ENCODE measurements around the gene LMF1.

Gene LMF1

GRCh38 chr16:984736-985636 lies 14.2 kb upstream of the LMF1 start:
- no peak for DNase-seq

DNA sequence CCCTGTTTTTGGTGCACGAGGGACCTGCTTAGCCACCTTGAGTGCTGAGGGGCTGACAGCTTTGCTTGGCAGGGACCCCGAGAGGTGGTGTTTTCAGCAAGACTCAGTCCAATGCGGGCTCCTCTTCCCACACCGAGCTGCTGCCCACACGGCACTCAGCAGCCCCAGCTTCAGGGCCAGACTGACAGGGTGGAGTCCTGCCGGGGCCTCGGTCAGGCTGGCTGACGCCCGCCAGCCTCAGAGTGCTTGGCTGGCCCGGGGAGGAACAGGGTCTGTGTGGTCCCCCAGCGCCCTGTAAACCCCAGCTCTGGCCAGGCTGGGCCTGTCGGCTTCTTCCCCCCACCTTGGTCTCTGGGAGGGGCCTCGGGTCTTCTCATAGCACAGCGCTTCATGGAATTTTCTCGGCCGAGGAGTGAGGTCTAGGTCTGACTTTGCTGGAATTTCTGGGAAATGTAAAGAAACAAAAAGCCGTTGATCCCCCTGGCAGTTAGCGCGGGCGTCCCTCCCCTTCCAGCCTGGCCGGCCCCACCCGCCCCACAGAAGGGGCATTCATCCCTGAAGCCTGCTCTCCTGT lies 13.4 kb upstream of the LMF1 start:
- DNase-seq = no peak

DNA sequence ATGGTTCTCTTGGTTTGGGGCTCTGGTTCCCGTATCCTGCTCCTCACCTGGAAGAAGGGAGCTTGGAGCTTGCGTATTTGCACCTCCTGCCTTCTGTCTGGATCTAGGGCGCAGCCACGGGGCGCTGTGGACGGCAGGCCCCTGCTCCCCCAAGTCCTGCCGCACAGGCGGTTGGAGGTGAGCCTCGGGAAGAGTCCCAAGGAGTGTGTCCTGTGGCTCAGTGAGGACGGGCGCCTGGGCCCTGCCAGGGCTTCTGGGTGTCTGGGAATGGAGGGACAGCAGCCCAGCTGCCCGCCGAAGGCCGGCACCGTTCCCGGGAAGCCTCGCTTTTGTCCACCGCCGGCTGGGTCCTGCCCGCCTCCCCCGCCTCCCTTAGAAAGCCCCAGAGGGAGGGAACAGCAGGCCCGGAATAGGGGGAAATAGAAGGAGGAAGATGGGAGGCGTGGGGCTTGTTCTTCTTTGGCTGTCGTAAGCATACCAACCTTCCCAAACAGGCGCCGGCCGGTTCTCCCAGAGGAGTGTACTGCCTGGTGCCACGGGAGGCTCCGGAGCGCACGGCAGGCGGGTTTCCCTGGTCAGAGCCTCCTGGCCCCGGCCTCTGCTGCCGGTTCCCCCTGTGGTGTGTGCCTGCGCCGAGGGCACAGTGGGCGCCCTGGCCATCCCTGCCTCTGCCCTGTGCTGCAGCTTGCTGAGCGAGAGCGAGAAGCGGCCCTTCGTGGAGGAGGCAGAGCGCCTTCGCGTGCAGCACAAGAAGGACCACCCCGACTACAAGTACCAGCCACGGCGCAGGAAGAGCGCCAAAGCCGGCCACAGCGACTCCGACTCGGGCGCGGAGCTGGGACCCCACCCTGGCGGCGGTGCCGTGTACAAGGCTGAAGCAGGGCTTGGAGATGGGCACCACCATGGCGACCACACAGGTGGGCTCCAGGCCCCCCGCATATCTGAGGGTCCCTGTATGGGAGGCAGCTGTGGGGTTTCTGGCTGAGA lies 12.6 kb upstream of the LMF1 start:
- no peak for DNase-seq

GRCh38 chr16:982145-983043 lies 11.6 kb upstream of the LMF1 start:
- no peak for DNase-seq

DNA sequence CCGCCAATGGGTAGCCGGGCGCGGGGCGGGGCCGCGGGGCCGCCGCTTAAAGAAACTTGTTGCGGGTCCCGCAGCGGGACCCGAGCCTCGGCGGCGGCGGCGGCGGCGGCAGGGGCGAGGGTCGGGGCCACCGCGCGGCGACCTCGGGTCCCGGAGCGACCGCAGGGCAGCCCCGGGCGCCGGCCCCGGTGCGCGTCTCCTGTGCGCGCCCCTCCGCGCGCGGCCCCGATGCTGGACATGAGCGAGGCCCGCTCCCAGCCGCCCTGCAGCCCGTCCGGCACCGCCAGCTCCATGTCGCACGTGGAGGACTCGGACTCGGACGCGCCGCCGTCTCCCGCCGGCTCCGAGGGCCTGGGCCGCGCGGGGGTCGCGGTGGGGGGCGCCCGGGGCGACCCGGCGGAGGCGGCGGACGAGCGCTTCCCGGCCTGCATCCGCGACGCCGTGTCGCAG lies 10.9 kb upstream of the LMF1 start, which contains the start of gene SOX8:
Gene SOX8, plus strand, starts transcription at position 76 of the 450 bp plus-strand sequence. Its CDS starts 153 bp downstream, at position 229.
- no peak for DNase-seq

DNA sequence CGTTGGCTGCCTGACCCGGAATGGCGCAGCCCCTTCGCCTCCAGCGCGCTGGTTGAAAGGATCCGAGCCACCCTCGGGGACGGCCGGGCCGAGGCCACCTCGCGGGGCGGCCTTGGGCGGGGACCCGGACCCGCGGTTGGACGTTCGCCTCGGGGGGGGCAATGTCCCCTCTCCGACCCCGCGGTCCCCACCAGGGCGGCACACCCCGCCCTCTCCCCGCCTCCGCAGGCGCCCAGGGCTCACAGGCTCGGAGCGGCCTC lies 9.7 kb upstream of the LMF1 start:
- DNase-seq = no peak

GRCh38 chr16:979859-980594 lies 9.2 kb upstream of the LMF1 start:
- DNase-seq = no peak

DNA sequence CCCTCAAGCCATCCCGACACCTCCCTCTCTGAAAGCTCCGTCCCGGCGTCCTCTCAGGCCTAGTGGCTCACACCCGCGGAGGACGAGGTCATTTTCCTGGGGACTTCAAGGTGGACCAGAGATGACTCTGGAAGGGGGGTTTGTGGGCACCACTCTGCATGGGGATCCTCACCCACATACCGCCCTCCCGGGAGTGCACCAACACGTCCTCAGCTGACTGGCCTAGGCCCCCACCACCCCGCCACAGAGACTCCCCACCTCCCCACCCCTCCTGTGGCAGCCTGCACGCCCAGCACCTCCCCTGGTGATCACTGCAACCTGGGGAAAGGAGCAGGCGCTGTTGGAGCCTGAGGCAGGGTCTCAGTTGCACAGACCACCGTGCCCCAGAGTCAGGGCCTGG lies 8.4 kb upstream of the LMF1 start:
- DNase-seq = no peak

DNA sequence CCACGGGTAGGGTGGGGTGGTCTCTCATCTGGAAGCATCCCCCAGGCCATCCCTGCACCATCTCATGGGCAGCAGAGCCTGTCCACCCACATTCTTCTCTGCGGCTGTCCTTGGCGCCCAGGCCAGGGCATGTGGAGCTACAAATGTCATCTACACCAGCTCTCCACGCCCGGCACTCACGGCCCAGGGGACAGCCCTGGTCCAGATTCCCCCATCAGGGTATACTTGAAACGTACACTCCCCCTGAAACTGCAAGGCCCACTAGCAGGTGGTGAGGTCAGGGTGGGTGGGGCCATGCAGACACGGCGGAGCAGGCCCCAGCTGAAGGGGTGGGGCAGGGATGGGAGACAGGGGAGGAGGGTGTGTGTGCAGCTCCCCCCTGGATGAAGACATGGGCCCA lies 7.6 kb upstream of the LMF1 start:
- DNase-seq = no peak

DNA sequence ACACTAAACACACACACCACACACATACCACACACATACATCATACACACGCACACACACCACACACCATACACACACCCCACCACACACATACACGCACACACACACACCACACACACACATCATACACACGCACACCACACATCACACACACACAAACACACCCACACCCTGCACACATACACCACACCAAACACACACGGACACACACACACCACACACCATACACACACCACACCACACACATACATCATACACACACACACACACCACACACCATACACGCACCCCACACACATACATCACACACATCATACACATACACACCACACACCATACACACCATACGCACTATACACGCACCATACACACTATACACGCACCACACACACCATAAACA lies 7.1 kb upstream of the LMF1 start:
- DNase-seq = no peak

DNA sequence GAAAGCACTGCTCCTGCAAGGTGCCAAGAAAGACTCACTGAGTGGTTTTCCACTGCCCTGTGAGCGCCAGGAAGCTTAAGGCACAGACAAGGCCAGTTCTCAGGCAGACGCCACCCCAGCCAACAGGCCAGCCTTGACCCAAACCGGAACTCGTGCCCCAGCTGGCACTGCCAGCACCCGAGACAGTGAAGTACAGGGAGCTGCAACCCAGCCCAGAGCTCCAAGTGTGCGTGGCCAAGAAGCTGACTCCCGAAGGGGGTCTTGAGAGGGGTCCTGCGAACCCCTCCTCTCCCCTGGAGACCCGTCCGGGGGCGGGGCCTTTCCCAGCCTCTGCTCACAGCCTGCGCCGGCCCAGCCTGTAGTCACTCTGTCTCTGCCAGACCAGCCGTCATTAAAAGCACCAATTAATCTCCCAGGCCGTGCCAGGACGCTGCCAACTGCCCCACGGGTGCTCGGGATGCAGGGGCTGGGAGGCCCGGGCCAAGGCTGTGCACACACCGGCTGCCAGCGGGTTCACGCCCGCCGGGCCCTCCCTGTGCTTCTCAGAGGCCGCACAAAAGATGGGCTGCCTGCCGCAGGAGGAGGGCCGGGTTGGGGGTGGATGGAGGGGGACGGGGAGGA lies 6.4 kb upstream of the LMF1 start:
- no peak for DNase-seq

DNA sequence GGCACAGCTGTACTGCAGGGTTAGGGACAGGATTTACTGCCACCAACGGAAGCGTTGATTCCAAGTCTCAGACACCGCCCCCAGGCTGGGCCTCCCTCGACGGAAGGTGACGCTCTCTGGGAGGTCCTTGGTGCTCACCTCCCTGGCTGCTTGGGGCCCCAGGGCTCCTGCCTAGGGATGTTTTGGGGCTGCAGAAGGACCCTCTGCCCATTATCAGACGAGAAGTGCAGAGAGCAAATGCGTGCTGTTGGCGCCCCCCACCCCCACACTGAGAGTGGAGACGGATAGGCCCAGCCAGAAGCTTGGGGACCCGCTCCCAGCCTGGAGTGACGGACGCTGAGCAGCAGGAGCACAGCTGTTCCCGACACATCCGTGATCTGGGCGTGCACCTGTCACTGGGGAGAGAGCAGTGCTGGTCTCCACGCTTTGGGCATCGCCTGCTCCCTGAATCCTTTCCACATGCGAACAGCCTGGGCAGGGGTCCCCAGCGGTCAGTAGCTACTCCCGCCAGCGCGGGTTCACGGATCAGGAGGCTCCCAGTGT lies 5.7 kb upstream of the LMF1 start:
- DNase-seq = no peak

DNA sequence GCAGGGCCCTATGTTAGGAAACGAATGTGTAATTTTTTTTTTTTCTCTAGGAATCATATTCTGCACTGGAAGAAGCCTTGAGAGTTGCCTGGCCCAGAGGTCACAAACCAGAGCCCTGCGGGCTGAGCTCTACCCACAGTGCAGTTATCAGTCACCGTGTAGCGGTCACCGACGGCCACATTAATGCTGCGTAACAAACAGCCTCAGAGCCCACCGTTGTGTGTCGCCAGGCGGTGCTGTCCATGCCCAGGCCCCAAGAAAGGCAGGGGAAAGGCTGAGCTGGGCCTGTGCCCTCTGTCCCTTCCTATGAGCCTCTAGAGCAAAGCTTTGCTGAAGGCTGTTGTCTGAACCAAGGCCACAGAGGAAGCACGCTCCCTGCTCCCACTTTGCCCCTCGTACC lies 4.5 kb upstream of the LMF1 start:
- DNase-seq = no peak

- DNase-seq = no peak
These were observed 4.0 kb upstream of the LMF1 start for GRCh38 chr16:974611-975261.

- DNase-seq = no peak
These were observed 3.3 kb upstream of the LMF1 start for GRCh38 chr16:974001-974601.

DNA sequence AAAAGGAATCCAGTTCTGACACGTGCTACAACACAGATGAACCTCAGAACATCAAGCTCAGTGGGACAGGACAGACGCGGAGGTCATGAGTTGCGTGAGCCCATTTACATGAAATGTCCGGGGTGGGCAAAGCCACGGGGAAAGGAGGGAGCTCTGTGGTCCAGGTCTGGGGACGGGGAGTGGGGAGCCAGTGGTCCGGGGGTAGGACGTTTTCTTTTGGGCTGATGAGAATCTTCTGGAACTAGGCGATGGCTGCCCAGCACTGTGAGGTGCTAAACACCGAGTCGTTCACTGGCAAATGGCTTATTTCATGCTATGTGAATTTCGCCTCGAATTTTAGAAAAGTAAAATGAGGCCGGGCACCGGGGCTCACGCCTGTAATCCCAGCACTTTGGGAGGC lies 2.6 kb upstream of the LMF1 start:
- no peak for DNase-seq

DNA sequence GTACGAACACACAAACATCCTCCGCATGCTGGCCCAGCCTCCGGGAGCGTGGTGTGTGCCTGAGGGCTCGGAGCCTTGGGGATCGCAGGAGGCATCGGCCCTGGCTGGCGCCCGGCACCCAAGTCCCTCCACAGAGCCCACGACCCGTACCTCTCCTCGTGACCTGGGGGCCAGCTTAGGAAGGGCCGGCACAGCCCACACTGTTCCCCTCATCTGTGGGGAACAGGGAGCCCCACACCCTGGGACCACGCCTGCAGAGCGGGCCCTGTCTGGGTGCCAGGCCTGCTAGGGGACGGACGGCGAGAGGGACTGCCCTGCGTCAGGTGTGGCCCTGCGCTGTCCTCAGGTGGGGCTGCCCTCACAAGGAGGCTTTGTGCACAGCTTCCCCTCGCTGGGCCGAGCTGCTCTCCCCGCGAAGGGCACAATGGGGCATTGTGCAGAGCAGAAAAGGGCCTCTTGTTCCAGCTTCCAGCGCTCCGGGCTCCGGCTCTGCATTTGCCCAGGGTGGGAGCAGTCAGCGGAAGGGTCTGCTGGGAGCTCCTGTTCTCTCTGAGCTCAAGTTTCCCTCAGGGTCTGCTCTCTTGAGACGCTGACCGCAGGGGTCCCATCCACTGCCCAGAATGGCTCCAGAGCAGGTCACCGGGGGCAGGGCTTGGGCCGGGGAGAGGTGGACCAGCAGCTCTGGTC lies 1.7 kb upstream of the LMF1 start:
- no peak for DNase-seq

DNA sequence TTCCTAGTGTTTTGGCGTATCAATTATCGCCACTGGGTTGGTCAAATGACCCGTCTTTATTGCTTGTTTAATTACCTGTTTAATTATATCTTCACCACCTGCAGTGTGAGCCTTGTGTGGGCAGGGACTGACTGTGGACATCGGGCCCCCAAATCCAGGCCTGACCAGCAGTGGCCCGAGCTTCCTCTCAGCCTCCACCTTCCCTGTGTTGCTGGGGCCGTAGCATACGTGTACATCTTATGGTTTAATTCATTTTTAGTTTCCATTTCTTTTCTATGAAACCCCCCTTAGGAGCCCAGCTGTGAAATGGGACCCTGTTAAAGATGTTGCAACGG lies 1.2 kb upstream of the LMF1 start:
- no peak for DNase-seq

DNA sequence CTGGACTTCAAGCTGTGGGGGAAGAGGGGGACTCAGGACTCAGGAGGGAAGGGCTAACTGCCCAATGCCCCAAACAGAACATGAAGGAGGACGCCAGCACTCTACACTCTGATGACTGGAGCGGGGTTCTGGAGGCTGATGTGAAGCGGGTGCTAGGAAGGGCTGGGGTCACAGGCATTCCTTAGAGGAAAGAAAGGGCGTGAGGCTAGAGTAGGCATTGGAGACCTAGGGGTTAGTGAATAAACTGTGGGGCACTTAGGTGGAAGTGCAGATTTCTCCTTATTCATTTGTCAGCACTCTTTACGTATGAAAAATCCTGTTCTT lies 760 bp upstream of the LMF1 start:
- no peak for DNase-seq

GRCh38 chr16:970386-970765 lies 408 bp downstream of the LMF1 start:
- DNase-seq = no peak

Measured in stimulated activated CD8-positive, alpha-beta memory T cell treated with anti-CD3 and anti-CD28 coated beads, Interleukin-4, amount 100 ng/mL, for 48 hours (primary cell).